Left lung (tissue), 10 donors: Measurements from ENCODE around the gene LILRB4. TPM values are rescaled to one million over a fixed set of nuclear protein-coding genes. Genes with fewer than 3 reads are reported as not detected.

Experiments used
- ATAC-seq: fragments of 200-7000 bp; cut with Tn5 transposase; one replicate; pipeline ENCODE4 v1.9.1; 2020; ENCODE audit warnings: moderate library complexity
- DNase-seq, 4 donors: peaks; one replicate each; pipeline ENCODE4 v3.0.0-alpha.2; 2013 to 2020
- H3K27ac ChIP-seq, 2 donors: fragments of 200-600 bp; sonication (generic) in 1 of 2; one replicate each; pipeline versions ENCODE4 v1.5.0 to v1.8.0; 2020 to 2021
- H3K27me3 ChIP-seq, 2 donors: fragments of 200-600 bp; sonication (generic) in 1 of 2; one replicate each; pipeline versions ENCODE4 v1.5.0 to v1.8.0; 2020 to 2021
- H3K36me3 ChIP-seq, 2 donors: fragments of 200-600 bp; sonication (generic) in 1 of 2; one replicate each; pipeline versions ENCODE4 v1.5.0 to v1.8.0; 2020 to 2021
- H3K4me1 ChIP-seq, 2 donors: fragments of 200-600 bp; one replicate each; pipeline ENCODE4 v1.8.0; 2021
- H3K4me3 ChIP-seq, 2 donors: fragments of 200-600 bp; sonication (generic) in 1 of 2; one replicate each; pipeline versions ENCODE4 v1.5.0 to v1.8.0; 2020 to 2021; ENCODE audit warnings: mild to moderate bottlenecking in 1 of 2
- H3K9me3 ChIP-seq, 2 donors: fragments of 200-600 bp; sonication (generic) in 1 of 2; one replicate each; pipeline versions ENCODE4 v1.5.0 to v1.8.0; 2020 to 2021
- intact Hi-C, 2 donors: fragments of 100-400 bp; cut with DNase I; formaldehyde crosslinking; loops; one replicate each; pipeline versions ENCODE4 v1.11.2 to v1.14.2; 2022
- polyA plus RNA-seq, 6 donors: library from polyadenylated mRNA; unstranded; fragments of 120-200 nt; gene quantifications; one replicate each; pipeline ENCODE4 v1.2.1, GENCODE V29; 2013; ENCODE audit not compliant: insufficient read length in 6 of 6
- total RNA-seq, 2 donors: library from RNA; stranded (reverse); fragmentation: NEBNext Ultra II Directional; extraction: Animal tissue kit (Norgen Biotek cat#: 25700); gene quantifications; one replicate each; pipeline ENCODE4 v1.2.1, GENCODE V29; 2021
- TF ChIP-seq, protein P1 (sequence below), 2 donors: fragments of 200-600 bp; sonication (generic) in 1 of 2; IDR thresholded peaks; one replicate each; pipeline versions ENCODE4 v1.5.0 to v1.8.0; 2021; ENCODE audit warnings: antibody characterized with exemption in 2 of 2
- donor health status: DM: no; HTN: yes; CAD: no.
- donor health status: DM: no; HTN: no; CAD: no.

The LILRB4 gene
- total and polyA plus RNA-seq, 8 donors = 0.56 to 44.4 (median 1.2) TPM

DNA sequence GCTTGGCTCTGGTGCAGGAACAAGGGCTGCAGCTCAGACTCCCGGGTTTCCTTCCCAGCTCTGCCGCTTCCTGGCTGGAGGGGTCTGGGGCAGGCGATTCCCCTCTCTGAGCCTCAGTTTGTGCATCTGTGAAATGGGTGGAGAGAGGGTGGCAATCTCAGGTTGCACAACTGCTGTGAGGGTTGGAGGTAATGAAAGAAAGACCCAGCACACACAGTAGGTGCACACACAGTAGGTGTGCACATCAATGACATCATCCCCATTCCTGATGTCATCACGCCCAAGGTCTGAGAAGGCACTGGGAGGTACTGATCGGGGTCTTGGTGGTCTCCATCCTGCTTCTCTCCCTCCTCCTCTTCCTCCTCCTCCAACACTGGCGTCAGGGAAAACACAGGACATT lies 2.7 kb downstream of the LILRB4 start:
- no peaks in the 10 kb centered on the region for H3K9me3 ChIP-seq
- ATAC-seq (no peak), DNase-seq (no peak)
- H3K4me1 ChIP-seq = peaks cover 0 to 16% of the 10 kb centered on the region in 2 donors
- H3K27me3 ChIP-seq = peaks cover 0 to 39% of the 10 kb centered on the region in 2 donors
- peaks cover 0 to 20% of the 10 kb centered on the region in 2 donors for H3K36me3 ChIP-seq
- H3K4me3 ChIP-seq = peak overlapping the region in 1 of 2 donors; percentile 42
- no peak overlapping the region for H3K27ac ChIP-seq
- intact Hi-C loops = no loop called here
- TF ChIP-seq, protein P1, sequence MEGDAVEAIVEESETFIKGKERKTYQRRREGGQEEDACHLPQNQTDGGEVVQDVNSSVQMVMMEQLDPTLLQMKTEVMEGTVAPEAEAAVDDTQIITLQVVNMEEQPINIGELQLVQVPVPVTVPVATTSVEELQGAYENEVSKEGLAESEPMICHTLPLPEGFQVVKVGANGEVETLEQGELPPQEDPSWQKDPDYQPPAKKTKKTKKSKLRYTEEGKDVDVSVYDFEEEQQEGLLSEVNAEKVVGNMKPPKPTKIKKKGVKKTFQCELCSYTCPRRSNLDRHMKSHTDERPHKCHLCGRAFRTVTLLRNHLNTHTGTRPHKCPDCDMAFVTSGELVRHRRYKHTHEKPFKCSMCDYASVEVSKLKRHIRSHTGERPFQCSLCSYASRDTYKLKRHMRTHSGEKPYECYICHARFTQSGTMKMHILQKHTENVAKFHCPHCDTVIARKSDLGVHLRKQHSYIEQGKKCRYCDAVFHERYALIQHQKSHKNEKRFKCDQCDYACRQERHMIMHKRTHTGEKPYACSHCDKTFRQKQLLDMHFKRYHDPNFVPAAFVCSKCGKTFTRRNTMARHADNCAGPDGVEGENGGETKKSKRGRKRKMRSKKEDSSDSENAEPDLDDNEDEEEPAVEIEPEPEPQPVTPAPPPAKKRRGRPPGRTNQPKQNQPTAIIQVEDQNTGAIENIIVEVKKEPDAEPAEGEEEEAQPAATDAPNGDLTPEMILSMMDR (IDR thresholded peaks at IDR 0.05) = no peak

DNA sequence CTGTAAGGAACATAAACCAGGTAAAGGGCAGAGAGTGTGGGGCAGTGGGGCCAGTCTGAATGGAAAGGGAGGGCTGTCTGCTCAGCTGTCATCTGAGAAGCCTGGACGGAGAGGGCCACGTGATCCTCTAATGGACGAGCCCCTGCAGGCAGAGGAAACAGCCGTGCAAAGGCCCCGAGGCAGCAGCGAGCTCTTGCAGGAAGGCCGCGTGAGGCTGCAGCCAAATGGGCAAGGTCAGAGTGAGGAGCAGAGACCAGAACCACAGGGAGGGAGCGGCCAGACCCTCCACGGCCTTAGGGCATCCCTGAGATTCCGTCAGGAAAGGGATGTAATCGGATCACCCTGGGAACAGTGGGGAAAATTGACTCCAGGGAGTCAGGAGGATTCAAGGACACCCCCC lies 4.4 kb downstream of the LILRB4 start:
- H3K27ac ChIP-seq = no peak overlapping the region
- intact Hi-C loops = no loop called here
- TF ChIP-seq, protein P1 (IDR thresholded peaks at IDR 0.05) = no peak
- H3K27me3 ChIP-seq = peaks cover 0 to 54% of the 10 kb centered on the region in 2 donors
- no peak for ATAC-seq
- peaks cover 0 to 20% of the 10 kb centered on the region in 2 donors for H3K36me3 ChIP-seq
- peaks cover 0 to 11% of the 10 kb centered on the region in 2 donors for H3K4me1 ChIP-seq
- no peak overlapping the region for H3K4me3 ChIP-seq
- no peaks in the 10 kb centered on the region for H3K9me3 ChIP-seq
- no peak for DNase-seq

DNA sequence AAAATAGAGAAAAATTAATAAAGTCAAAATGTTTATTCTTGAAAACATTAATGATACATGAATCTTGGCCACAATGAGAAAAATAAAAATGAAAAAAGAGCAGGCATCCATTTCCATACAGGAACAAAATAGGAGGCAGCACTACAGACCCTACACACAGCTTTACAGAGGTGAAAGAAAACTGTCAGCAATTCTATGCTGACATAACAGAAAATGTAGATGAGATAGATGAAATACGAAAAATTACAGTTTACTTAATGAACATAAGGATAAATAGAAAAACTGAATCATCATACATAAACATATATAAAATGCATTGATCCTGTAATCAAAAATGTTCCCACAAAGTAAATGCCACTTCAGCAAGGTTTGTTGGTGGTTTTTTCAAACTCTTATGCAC lies 5.6 kb downstream of the LILRB4 start:
- no peak for DNase-seq
- Histone ChIP-seq H3K27me3 (peaks cover 0 to 54% of the 10 kb centered on the region in 2 donors), H3K27ac (no peak overlapping the region), H3K36me3 (peaks cover 0 to 20% of the 10 kb centered on the region in 2 donors), H3K4me1 (peaks cover 0 to 15% of the 10 kb centered on the region in 2 donors), H3K9me3 (no peaks in the 10 kb centered on the region), H3K4me3 (no peak overlapping the region)
- ATAC-seq = no peak
- intact Hi-C loops = no loop called here
- TF ChIP-seq, protein P1 (IDR thresholded peaks at IDR 0.05) = no peak

DNA sequence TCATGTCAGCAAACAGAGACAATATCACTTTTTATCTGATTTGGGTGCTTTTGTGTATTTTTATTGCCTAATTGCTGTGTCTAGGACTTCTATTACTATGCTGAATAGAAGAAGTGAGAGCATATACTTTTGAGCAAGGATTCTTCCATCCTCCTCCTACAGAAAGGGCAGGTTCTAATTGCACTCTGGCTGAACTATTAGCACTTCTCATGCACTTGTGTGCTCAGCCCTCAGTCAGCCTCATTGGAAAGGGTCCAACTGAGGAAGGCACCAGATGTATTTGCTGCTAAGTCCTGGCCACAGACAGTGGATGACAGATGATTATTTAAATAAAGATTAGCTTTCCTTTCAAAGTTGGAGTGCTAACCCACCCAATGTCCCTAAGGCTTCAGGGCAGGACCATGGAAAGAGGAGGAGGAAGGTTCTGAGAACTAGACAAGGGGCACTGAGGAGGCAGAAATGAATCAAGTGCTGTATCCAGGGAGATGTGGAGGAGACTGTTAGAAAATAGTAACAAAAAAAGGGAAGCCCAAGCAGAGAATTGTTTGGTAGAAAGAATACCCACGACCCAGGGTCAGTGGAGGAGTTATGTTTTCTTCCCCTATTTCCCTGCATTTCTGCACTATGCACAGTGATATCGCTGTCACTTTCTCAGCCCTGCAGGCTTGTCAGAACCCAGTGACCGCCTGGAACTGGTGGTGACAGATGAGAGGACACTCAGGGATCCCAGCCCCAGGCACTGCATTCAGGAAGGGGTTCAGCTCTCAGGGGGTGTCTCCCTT lies 8.0 kb downstream of the LILRB4 start:
- ATAC-seq (peak; percentile 60), DNase-seq (no peak)
- Histone ChIP-seq H3K27me3 (peaks cover 0 to 31% of the 10 kb centered on the region in 2 donors), H3K4me1 (peaks cover 0 to 16% of the 10 kb centered on the region in 2 donors), H3K4me3 (no peak overlapping the region), H3K9me3 (no peaks in the 10 kb centered on the region), H3K36me3 (peaks cover 0 to 9% of the 10 kb centered on the region in 2 donors), H3K27ac (no peak overlapping the region)
- TF ChIP-seq, protein P1 (IDR thresholded peaks at IDR 0.05) = no peak
- intact Hi-C loops = no loop called here

DNA sequence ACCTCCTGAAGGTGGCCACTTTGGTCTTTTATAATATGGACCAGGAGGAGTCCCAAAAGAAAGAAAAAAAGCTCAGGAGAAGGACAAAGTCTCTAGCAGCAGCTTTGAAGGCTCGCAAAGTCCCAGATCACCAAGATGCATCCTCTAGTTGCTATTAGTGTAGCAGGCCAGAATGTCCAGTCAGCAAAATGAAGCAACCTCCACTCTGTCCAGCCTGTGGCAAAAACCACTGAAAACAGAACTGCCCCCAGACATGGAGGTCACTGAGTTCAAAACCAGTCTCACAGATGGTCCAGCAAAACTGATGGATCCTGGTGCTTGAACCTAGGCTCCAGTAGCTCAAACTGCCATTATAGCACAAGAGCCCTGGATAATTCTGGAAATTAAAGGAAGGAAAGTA lies 10.4 kb downstream of the LILRB4 start:
- H3K4me1 ChIP-seq = peaks cover 0 to 16% of the 10 kb centered on the region in 2 donors
- ATAC-seq (peak; percentile 61), DNase-seq (no peak)
- peaks cover 0 to 43% of the 10 kb centered on the region in 2 donors for H3K27me3 ChIP-seq
- H3K9me3 ChIP-seq = no peaks in the 10 kb centered on the region
- intact Hi-C loops = no loop called here
- TF ChIP-seq, protein P1 (IDR thresholded peaks at IDR 0.05) = no peak
- no peak overlapping the region for H3K4me3 ChIP-seq
- no peaks in the 10 kb centered on the region for H3K36me3 ChIP-seq
- no peak overlapping the region for H3K27ac ChIP-seq
